SK-N-SH treated with all-trans-retinoic acid at 6 μM for 48 hours (cell line): ENCODE measurements around the gene TNFRSF13B.

Experiments used
- ATAC-seq: fragments of 200-7000 bp; cut with Tn5 transposase; 3 replicates; pipeline ENCODE4 v1.9.1; 2020; ENCODE audit warnings: mild to moderate bottlenecking, moderate library complexity
- BACH2 ChIP-seq: fragments of 250-450 bp; sonication (Bioruptor Pico); IDR thresholded peaks from 2 replicates; pipeline ENCODE4 v1.9.0; 2021; ENCODE audit warnings: mild to moderate bottlenecking, borderline replicate concordance
- CSDC2 ChIP-seq: fragments of 250-450 bp; sonication (Bioruptor Pico); IDR thresholded peaks from 2 replicates; pipeline ENCODE4 v1.5.0; 2020; ENCODE audit warnings: mild to moderate bottlenecking, moderate library complexity
- ESRRG ChIP-seq: fragments of 250-450 bp; sonication (Bioruptor Pico); IDR thresholded peaks from 2 replicates; pipeline ENCODE4 v1.6.1; 2021; ENCODE audit warnings: mild to moderate bottlenecking
- GLIS3 ChIP-seq: fragments of 250-450 bp; sonication (Bioruptor Pico); IDR thresholded peaks from 2 replicates; pipeline ENCODE4 v1.5.0; 2020; ENCODE audit warnings: mild to moderate bottlenecking, moderate library complexity
- ISL1 ChIP-seq: fragments of 250-450 bp; sonication (Bioruptor Pico); IDR thresholded peaks from 2 replicates; pipeline ENCODE4 v2.1.2; 2022; ENCODE audit warnings: mild to moderate bottlenecking, moderate library complexity
- OSR1 ChIP-seq: fragments of 250-450 bp; sonication (Bioruptor Pico); IDR thresholded peaks from 2 replicates; pipeline ENCODE4 v1.8.0; 2022; ENCODE audit warnings: moderate library complexity, mild to moderate bottlenecking, inconsistent platforms
- RARB ChIP-seq: fragments of 250-450 bp; sonication (Bioruptor Pico); IDR thresholded peaks from 2 replicates; pipeline ENCODE4 v1.8.0; 2021; ENCODE audit warnings: mild to moderate bottlenecking, moderate library complexity
- SNAI2 ChIP-seq: fragments of 250-450 bp; sonication (Bioruptor Pico); IDR thresholded peaks from 2 replicates; pipeline ENCODE4 v1.5.0; 2020; ENCODE audit warnings: mild to moderate bottlenecking, moderate library complexity
- TCF4 ChIP-seq: fragments of 250-450 bp; sonication (Bioruptor Pico); IDR thresholded peaks from 2 replicates; pipeline ENCODE4 v1.8.0; 2021; ENCODE audit warnings: mild to moderate bottlenecking, moderate library complexity, borderline replicate concordance
- TOX ChIP-seq: fragments of 250-450 bp; sonication (Bioruptor Pico); IDR thresholded peaks from 2 replicates; pipeline ENCODE4 v1.8.0; 2021; ENCODE audit warnings: mild to moderate bottlenecking, moderate library complexity, borderline replicate concordance
- ZFP3 ChIP-seq: fragments of 250-450 bp; sonication (Bioruptor Pico); IDR thresholded peaks from 2 replicates; pipeline ENCODE4 v1.5.0; 2020; ENCODE audit warnings: mild to moderate bottlenecking, moderate library complexity
- ZFP30 ChIP-seq: fragments of 450-650 bp; formaldehyde crosslinking; IDR thresholded peaks from 2 replicates; pipeline ENCODE4 v1.5.0; 2022; ENCODE audit warnings: mild to moderate bottlenecking, moderate library complexity
- ZNF565 ChIP-seq: fragments of 450-650 bp; formaldehyde crosslinking; conservative IDR thresholded peaks from 2 replicates; pipeline ENCODE4 v1.5.0; 2020; ENCODE audit warnings: low read depth, mild to moderate bottlenecking, moderate library complexity
- ZNF70 ChIP-seq: fragments of 450-650 bp; formaldehyde crosslinking; IDR thresholded peaks from 2 replicates; pipeline ENCODE4 v1.5.0; 2020; ENCODE audit warnings: mild to moderate bottlenecking, moderate library complexity
- ZNF8 ChIP-seq: fragments of 450-650 bp; formaldehyde crosslinking; IDR thresholded peaks from 2 replicates; pipeline ENCODE4 v1.5.0; 2020; ENCODE audit warnings: mild to moderate bottlenecking, moderate library complexity
- TF ChIP-seq, protein P1 (sequence below): fragments of 250-450 bp; sonication (Bioruptor Pico); IDR thresholded peaks from 2 replicates; pipeline ENCODE4 v1.8.0; 2021; ENCODE audit warnings: low read depth, mild to moderate bottlenecking, moderate library complexity, borderline replicate concordance
- TF ChIP-seq, protein P2 (sequence below): fragments of 250-450 bp; sonication (Bioruptor Pico); IDR thresholded peaks from 2 replicates; pipeline ENCODE4 v1.5.1; 2020; ENCODE audit warnings: low read depth, mild to moderate bottlenecking, moderate library complexity
- TF ChIP-seq, protein P3 (sequence below): fragments of 250-450 bp; sonication (Bioruptor Pico); IDR thresholded peaks from 2 replicates; pipeline ENCODE4 v1.5.1; 2021; ENCODE audit warnings: mild to moderate bottlenecking, moderate library complexity
- TF ChIP-seq, protein P4 (sequence below): fragments of 250-450 bp; sonication (Bioruptor Pico); IDR thresholded peaks from 2 replicates; pipeline ENCODE4 v1.5.0; 2020; ENCODE audit warnings: mild to moderate bottlenecking, moderate library complexity

The TNFRSF13B gene

DNA sequence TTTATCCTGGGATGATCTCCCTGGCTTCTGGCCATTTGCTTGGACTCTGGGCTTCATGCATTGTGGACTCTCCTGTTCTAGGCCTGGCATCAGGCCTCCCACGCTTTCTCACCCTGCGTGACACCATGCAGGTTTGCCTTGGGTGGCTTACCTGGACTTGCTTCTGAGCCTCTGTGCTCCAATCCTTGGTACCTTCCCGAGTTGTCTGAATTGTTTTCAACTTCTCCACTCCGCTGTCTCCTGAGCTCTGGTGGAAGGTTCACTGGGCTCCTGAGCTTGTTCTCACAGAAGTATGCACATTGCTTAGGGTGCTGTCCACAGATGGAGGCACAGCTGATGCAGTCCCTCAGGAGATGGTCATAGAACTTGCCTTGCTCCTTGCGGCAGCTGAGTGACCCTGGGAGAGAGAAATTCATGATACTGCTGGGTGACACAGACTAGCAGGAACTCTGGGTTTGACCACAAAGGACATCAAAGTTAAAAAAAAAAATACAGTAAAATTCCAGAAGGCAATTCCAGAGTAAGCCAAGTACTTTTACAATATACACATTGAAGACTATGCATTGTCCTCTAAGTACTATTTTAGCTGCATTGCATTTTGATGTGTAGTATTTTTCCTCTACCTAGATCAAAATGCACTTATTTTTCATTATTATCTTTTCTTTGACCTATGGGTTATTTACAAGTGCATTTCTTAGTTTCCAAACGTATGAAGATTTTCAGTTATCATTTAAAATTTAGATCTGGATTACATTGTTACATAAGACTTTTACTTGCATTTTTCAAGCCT is 23.1 kb downstream of the TNFRSF13B start:
- no peak for ATAC-seq
- TF ChIP-seq ESRRG (no peak), GLIS3 (CRISPR knock-in tag) (no peak), RARB (no peak)
- TF ChIP-seq, protein P1, sequence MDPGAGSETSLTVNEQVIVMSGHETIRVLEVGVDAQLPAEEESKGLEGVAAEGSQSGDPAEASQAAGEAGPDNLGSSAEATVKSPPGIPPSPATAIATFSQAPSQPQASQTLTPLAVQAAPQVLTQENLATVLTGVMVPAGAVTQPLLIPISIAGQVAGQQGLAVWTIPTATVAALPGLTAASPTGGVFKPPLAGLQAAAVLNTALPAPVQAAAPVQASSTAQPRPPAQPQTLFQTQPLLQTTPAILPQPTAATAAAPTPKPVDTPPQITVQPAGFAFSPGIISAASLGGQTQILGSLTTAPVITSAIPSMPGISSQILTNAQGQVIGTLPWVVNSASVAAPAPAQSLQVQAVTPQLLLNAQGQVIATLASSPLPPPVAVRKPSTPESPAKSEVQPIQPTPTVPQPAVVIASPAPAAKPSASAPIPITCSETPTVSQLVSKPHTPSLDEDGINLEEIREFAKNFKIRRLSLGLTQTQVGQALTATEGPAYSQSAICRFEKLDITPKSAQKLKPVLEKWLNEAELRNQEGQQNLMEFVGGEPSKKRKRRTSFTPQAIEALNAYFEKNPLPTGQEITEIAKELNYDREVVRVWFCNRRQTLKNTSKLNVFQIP (CRISPR knock-in tag), result no peak

DNA sequence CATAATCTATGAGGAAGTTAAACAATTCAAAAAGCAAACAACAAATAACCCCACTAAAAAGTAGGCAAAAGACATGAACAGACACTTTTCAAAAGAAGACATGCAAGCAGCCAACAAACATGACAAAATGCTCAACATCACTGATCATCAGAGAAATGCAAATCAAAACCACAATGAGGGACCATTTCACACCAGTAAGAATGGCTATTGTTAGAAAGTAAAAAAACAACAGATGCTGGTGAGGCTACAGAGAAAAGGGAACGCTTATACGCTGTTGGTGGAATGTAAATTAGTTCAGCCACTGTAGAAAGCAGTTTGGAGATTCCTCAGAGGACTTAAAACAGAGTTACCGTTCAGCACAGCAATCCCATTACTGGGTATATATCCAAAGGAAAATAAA is 24.4 kb downstream of the TNFRSF13B start:
- TF ChIP-seq ZNF565 (CRISPR knock-in tag) (no peak), SNAI2 (CRISPR knock-in tag) (no peak), TCF4 (CRISPR knock-in tag) (no peak), ZNF70 (no peak), RARB (no peak), BACH2 (CRISPR knock-in tag) (no peak)
- TF ChIP-seq, protein P2, sequence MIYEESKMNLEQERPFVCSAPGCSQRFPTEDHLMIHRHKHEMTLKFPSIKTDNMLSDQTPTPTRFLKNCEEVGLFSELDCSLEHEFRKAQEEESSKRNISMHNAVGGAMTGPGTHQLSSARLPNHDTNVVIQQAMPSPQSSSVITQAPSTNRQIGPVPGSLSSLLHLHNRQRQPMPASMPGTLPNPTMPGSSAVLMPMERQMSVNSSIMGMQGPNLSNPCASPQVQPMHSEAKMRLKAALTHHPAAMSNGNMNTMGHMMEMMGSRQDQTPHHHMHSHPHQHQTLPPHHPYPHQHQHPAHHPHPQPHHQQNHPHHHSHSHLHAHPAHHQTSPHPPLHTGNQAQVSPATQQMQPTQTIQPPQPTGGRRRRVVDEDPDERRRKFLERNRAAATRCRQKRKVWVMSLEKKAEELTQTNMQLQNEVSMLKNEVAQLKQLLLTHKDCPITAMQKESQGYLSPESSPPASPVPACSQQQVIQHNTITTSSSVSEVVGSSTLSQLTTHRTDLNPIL (CRISPR knock-in tag), result no peak
- TF ChIP-seq, protein P3, sequence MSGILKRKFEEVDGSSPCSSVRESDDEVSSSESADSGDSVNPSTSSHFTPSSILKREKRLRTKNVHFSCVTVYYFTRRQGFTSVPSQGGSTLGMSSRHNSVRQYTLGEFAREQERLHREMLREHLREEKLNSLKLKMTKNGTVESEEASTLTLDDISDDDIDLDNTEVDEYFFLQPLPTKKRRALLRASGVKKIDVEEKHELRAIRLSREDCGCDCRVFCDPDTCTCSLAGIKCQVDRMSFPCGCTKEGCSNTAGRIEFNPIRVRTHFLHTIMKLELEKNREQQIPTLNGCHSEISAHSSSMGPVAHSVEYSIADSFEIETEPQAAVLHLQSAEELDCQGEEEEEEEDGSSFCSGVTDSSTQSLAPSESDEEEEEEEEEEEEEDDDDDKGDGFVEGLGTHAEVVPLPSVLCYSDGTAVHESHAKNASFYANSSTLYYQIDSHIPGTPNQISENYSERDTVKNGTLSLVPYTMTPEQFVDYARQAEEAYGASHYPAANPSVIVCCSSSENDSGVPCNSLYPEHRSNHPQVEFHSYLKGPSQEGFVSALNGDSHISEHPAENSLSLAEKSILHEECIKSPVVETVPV, result no peak
- ATAC-seq, result no peak

DNA sequence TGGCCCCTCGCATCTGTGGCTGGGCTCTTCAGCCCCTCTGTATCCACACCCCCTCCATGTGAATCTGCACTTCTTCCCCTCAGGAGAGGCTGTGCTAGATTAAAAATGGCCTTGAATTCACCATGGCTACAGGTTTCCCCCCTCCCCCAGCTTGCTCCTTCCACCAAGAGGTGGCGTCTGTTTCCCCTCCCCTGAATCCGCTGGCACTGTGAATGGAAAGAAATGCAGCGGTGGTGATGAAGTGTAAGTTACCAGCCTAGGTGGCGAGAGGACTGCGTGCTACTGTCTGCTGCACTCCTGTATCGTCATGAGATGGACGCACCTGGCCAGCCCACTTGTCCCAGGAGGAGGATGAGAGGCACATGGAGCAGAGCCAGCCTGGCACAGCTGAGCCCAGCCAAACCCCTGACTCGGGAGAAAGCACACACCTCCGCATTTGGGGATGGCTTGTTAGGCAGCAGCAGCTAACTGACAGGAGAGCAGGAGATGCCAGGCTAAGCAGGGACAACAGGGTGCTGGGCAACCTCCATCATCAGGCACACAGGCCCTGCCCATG is 26.2 kb downstream of the TNFRSF13B start:
- ATAC-seq, result no peak
- TF ChIP-seq, protein P4, sequence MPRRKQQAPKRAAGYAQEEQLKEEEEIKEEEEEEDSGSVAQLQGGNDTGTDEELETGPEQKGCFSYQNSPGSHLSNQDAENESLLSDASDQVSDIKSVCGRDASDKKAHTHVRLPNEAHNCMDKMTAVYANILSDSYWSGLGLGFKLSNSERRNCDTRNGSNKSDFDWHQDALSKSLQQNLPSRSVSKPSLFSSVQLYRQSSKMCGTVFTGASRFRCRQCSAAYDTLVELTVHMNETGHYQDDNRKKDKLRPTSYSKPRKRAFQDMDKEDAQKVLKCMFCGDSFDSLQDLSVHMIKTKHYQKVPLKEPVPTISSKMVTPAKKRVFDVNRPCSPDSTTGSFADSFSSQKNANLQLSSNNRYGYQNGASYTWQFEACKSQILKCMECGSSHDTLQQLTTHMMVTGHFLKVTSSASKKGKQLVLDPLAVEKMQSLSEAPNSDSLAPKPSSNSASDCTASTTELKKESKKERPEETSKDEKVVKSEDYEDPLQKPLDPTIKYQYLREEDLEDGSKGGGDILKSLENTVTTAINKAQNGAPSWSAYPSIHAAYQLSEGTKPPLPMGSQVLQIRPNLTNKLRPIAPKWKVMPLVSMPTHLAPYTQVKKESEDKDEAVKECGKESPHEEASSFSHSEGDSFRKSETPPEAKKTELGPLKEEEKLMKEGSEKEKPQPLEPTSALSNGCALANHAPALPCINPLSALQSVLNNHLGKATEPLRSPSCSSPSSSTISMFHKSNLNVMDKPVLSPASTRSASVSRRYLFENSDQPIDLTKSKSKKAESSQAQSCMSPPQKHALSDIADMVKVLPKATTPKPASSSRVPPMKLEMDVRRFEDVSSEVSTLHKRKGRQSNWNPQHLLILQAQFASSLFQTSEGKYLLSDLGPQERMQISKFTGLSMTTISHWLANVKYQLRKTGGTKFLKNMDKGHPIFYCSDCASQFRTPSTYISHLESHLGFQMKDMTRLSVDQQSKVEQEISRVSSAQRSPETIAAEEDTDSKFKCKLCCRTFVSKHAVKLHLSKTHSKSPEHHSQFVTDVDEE (CRISPR knock-in tag), result no peak
- TF ChIP-seq SNAI2 (CRISPR knock-in tag), result no peak
- no peak for TF ChIP-seq RARB
- TF ChIP-seq, protein P3, result no peak
- TF ChIP-seq TOX (CRISPR knock-in tag), result no peak
- TF ChIP-seq BACH2 (CRISPR knock-in tag), result no peak
- no peak for TF ChIP-seq ZNF8 (CRISPR knock-in tag)
- no peak for TF ChIP-seq TCF4 (CRISPR knock-in tag)

DNA sequence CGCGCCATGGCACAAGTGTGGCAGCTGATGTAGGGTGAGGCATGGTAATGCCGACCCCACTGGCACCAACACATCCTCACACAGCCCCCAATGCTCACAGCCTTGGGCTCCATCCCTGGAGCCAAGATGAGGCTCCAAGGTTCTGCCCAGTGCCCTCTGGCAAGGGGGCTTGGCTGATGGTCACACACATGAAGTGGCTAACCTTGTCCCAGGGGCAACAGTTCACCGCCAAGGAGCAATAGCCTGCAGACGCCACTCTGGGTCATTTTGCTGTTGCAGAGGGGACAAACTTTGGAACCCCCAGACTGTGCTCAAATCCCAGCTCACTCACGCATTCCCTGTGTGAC is 26.8 kb downstream of the TNFRSF13B start:
- TF ChIP-seq ESRRG (no peak), ZFP3 (CRISPR knock-in tag) (no peak), GLIS3 (CRISPR knock-in tag) (no peak), CSDC2 (CRISPR knock-in tag) (no peak), OSR1 (CRISPR knock-in tag) (no peak), ZFP30 (no peak), ISL1 (no peak)
- TF ChIP-seq, protein P3, result no peak
- ATAC-seq, result no peak
